ENCODE measurements around the gene CSGALNACT2.

The CSGALNACT2 gene

DNA sequence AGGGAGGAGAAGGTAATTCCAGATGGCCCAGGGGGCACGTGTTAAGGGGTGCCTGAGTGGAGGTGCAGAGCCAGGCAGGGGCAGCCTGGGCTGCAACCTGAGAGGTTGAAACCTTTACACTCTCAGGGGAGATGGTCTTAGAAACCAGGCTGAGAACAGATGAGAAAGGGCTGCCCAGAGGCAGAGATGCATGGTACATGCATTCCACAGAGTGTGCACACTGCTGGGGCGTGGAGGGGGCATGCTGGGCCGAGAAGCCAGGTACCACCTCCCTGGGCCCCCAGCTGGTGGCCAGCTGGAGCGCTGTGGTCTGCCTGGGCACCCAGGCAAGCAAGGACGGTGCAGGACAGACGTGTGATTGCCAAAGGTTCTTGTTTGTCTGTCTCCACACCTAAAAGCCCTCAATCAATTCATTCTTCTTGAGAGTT lies 14.1 kb upstream of the CSGALNACT2 start:
- no peak for DNase-seq (ENCODE audit: low spot score)

- no peak for DNase-seq (ENCODE audit: low spot score)
Observed at GRCh38 chr10:43124574-43125273, 13.5 kb upstream of the CSGALNACT2 start.

DNA sequence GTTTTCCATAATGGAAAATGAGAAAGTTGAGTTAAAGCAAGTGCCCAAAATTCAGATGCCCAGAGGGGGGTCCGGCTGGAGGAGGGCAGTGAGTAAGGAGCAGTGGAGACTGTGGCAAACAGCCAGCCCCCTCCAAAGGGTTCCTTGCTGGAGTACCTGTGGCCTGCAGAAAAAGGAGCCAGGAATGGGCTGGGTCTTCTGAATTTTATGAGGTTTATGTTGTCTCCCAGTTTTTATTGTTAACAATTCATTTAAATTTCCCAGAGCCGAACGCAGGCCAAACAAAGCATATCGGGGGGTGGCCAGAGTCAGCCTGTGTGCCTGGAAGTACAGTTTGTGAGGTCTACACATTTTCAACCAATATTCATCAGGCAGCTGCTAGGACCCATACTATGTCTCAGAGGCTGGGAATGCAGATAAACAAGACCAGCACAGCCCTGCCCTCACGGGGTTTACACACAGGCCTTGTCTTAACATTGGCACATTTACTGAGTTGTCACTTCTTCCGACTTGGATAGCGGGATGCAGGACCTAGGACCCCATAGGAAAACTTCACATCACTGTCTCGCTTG lies 12.9 kb upstream of the CSGALNACT2 start:
- no peak for DNase-seq (ENCODE audit: low spot score)

- no peak for DNase-seq (ENCODE audit: low spot score)
Observed at GRCh38 chr10:43125881-43126731, 12.1 kb upstream of the CSGALNACT2 start.

- peak; percentile 41 for DNase-seq (ENCODE audit: low spot score)
Observed at GRCh38 chr10:43126759-43127424, 11.4 kb upstream of the CSGALNACT2 start.

DNA sequence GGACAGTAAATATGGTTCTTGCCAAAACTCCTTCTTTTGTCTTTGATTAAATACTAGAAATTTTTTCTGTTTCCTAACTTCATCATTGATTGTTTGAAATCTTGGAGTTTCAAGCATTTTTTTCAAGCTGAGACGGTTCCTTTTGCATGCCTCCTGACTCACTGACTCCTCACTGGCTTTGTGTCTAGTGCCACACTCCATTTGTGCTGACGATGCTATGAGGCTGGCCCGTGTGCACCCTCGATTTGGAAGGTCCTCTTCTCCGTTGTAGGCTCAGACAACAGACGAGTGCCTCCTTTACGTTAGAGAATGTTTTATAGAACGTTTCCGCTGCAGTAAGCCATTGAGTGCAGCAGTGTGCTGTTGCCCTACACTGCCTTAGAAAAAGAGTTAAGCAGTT lies 10.8 kb upstream of the CSGALNACT2 start:
- DNase-seq (ENCODE audit: low spot score), result no peak

- no peak for DNase-seq (ENCODE audit: low spot score)
Observed at GRCh38 chr10:43128331-43128730, 9.9 kb upstream of the CSGALNACT2 start.

GRCh38 chr10:43128958-43129706 lies 9.1 kb upstream of the CSGALNACT2 start:
- DNase-seq (ENCODE audit: low spot score), result no peak

DNA sequence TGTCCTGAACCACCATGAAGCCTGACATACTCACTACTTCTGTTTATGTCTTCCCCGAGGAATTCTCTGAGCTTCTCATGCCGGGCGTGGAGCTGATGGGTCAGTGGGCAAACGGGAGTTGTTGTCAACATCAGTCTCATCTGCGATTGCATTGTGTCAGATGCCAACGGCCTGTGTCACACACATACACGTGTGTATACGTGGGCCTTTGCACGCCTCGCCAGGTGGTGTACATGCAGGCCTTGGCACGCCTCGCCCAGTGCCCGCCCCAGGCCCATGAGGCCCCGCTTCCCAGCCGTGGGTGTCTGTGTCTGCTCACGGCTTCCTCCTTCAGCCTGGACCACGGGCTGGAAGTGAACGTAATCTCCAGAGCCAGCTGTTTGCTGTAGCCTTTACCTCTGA lies 7.5 kb upstream of the CSGALNACT2 start:
- DNase-seq (ENCODE audit: low spot score), result no peak

- no peak for DNase-seq (ENCODE audit: low spot score)
Observed at GRCh38 chr10:43131256-43131655, 7.0 kb upstream of the CSGALNACT2 start.

GRCh38 chr10:43131906-43132305 lies 6.3 kb upstream of the CSGALNACT2 start:
- no peak for DNase-seq (ENCODE audit: low spot score)

GRCh38 chr10:43132867-43133787 lies 5.1 kb upstream of the CSGALNACT2 start:
- DNase-seq (ENCODE audit: low spot score), result no peak

- DNase-seq (ENCODE audit: low spot score), result no peak
Observed at GRCh38 chr10:43134126-43134905, 3.9 kb upstream of the CSGALNACT2 start.

DNA sequence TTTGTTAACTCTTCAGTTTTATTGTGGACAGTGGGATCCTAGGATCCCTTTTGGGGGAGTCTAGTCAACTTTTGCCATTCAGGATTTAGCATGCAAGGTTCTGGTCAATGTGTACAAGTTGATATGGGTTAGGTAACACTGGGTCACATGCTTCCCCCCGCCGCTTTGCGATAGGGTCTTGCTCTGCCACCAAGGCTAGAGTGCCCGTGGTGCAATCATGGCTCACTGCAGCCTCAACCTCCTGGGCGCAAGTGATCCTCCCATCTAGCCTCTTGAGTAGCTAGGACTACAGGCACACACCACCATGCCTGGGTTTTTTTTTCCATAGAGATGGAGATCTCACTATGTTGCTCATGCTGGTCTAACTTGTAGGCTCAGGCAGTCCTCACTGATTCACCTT lies 3.2 kb upstream of the CSGALNACT2 start:
- no peak for DNase-seq (ENCODE audit: low spot score)

GRCh38 chr10:43135656-43136055 lies 2.6 kb upstream of the CSGALNACT2 start:
- DNase-seq (ENCODE audit: low spot score), result no peak

- no peak for DNase-seq (ENCODE audit: low spot score)
Observed at GRCh38 chr10:43136432-43136831, 1.8 kb upstream of the CSGALNACT2 start.

GRCh38 chr10:43136995-43137716 lies 1.1 kb upstream of the CSGALNACT2 start:
- no peak for DNase-seq (ENCODE audit: low spot score)

DNA sequence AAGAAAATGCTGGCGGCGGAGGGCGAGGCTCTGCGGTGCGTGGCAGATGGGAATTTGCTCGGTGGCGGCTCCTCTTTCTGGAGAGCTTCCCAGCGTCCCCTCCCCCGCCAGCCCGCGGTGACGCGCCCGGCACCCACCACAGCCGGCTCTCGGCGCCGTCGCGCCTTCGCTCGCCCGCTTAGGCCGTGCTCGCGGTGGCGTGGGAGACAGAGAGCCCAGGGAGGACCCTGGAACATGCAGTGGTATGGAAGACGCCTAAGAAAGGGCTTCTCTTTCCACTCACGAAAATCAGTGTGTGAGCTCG lies 576 bp upstream of the CSGALNACT2 start:
- no peak for DNase-seq (ENCODE audit: low spot score)

DNA sequence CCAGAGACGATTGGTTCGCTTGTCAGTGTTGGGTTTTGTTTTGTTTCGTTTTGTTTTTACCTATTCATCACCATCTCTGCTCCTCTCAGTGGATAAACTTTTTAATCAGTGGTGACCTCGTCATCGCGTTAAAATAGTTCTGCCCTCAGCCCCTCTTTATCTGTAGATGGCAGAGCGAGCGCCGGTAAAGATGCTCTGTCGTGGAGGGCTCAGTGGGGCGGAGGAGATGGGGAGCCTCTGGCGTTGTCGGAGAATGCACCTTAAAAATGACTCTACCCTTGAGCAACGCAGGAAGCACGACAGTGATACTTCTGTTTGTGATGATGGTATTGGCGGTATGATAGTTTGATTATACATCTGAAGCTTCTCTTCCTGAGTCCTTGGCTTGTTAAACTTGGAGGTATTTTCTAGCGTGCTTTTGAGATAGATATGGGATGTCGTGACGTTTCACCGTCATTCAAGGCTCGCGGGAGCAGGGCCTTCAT lies 554 bp downstream of the CSGALNACT2 start:
- DNase-seq (ENCODE audit: low spot score), result peak; percentile 81

Data from NAMALWA (cell line).